Stimulated activated CD8-positive, alpha-beta memory T cell treated with anti-CD3 and anti-CD28 coated beads, Interleukin-12 subunit alpha, Interleukin-12 subunit beta, amount 100 ng/mL, for 24 hours (primary cell): ENCODE measurements around the gene RO60.
A peak's percentile ranks its signal among the peaks of the same experiment; 100 is the strongest.

ENCODE experiments used
- DNase-seq: peaks from one replicate; pipeline ENCODE4 v3.0.0-alpha.2; 2020; ENCODE audit errors: extremely low read depth

The RO60 gene

DNA sequence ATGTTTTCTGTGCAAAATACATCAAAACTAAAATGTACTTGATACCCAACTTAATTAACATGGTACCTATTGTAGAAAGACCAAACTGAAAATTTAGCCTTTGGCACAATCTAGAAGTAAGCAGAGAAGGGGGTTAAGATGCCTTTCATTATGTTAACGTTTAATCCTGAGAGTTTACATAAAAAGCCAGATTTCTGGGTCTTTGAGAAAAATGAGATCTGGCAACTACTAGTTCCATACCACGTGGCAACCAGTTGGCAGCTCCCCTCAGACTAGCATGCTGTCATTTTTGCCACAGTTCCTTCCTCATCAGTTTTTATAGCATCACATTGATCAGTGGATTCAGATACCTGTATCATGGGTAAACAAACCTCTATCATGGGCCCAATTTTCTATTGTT is 1.5 kb downstream of the RO60 start:
- DNase-seq, result no peak

DNA sequence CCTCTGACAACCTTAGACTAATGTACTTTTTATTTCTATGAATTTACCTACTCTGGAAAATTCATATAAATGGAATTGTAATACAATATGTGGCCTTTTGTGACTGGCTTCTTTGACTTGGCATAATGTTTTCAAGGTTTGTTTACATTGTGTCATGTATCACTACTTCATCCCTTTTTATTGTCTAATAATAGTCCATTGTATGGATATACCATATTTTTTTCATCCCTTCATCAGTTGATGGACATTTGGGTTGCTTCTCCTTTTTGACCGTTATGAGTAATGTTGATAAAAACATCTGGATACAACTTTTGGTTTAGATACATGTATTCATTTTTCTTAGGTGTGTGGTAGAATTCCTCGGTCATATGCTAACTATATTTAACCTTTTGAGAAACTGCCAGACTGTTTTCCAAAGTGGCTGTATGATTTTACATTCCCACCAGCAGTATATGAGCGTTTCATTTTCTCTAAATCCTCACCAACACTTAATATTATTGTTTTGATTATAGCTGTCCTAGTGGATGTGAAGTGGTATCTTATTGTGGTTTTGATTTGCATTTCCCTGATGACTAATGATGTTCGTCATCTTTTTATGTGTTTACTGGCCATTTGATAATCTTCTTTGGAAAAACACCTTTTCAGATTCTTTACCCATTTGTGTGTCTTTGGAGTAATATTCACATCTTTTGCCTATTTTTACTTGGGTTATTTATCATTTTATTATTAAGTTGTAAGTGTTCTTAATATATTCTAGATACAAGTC is 3.5 kb downstream of the RO60 start:
- no peak for DNase-seq

DNA sequence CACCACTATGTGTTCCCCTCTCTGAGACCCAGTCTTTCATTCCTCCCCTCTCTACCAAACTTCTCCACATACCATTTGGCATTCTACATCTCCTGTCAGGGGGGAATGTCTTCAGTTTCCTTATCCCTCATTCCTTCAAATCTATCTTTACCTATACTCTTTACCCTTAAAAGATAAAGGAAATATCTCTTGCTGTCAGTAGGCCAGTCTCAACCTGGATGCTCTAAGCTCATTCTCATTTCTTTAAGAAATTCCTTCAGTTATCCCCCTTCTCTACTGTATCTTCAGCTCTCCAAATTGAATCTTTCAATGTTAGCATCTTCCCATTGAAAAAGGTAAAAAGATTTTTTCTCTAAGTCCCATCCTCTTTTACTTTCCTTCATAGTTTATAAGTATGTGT is 6.5 kb downstream of the RO60 start:
- no peak for DNase-seq

GRCh38 chr1:193066606-193067005 is 7.2 kb downstream of the RO60 start:
- DNase-seq, result no peak

GRCh38 chr1:193068013-193068412 is 8.6 kb downstream of the RO60 start:
- no peak for DNase-seq

- DNase-seq, result no peak
Measured at GRCh38 chr1:193069748-193070385, 10.5 kb downstream of the RO60 start.

- DNase-seq, result no peak
Measured at GRCh38 chr1:193070386-193070753, 11.0 kb downstream of the RO60 start.

GRCh38 chr1:193070942-193071341 is 11.5 kb downstream of the RO60 start:
- DNase-seq, result no peak

DNA sequence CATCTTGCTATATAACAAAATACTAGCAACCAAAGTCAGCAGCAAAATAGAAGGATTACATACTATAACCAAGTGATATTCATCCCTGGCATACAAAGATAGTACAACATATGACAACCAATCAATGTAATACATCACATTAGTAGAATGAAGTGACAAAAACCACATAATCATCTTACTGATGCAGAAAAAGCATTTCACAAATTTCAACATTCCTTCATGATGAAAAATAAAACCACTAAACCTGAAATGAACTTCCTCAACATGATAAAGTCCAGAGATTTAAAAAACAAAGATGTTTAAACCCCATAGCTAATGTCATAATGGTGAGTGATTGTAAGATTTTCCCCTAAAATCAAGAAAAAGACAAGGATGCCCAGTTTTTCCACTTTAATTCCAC is 18.6 kb downstream of the RO60 start:
- no peak for DNase-seq

DNA sequence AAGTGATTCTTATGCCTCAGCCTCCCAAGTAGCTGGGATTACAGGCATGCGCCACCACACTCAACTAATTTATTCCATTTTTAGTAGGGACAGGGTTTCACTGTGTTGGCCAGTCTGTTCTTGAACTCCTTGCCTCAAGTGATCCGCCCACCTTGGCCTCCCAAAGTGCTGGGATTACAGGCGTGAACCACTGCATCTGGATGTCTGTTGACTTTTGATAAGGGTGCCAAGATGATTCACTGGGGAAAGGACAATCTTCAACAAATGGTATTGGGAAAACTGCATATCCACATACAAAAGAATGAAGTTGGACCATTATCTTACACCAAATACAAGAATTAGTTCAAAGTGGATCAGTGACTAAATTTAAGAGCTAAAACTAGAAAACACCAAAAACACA is 19.8 kb downstream of the RO60 start:
- no peak for DNase-seq

DNA sequence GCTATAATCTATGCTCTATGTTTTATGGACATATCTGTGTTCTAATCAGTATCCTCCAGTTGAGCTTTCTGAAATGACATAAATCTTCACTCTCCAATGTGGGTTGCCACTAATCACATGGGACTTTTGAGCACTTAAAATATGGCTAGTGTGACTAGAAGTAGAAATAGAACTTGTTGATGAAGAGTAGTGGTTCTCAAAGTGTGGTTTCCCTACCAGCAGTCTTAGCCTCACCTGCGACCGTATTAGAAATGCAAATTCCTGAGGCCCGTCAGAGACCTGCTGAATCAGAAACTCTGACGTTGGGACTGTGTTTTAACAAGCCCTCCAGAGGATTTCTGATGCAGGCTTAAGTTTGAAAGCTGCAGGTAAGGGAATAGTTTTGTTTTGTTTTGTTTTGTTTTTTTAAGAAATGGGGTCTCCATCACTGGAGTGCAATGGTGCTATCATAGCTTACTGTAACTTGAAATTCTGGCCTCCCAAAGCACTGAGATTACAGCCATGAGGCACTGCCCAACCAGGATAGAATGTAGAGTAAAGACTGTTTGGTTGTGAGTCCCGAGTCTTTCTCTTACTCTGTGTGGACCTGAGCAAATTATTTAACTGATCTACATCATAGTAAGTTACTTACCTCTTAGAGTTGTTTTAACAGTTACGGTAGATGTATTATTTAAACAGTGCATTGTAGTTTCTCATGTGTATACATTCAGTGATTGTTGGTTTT is 24.1 kb downstream of the RO60 start:
- no peak for DNase-seq

GRCh38 chr1:193085263-193085662 is 25.9 kb downstream of the RO60 start:
- no peak for DNase-seq

DNA sequence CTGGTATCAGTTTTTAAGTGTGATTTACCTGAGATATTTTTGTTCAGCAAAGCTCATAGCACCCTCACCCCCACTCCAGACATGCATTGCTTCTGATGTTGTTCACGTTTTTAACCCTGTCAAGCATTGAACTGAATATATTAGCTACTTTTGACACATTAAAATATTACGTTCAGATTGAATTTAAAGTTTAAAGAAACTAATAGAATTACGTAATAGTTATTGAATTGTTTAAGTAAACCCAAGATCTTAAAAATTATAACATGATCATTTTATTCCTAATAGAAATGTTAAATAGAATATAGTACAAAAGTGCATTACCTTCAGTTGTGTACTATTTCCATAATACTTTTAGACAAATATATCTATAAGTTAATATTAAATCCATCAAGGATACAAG is 26.9 kb downstream of the RO60 start:
- no peak for DNase-seq

DNA sequence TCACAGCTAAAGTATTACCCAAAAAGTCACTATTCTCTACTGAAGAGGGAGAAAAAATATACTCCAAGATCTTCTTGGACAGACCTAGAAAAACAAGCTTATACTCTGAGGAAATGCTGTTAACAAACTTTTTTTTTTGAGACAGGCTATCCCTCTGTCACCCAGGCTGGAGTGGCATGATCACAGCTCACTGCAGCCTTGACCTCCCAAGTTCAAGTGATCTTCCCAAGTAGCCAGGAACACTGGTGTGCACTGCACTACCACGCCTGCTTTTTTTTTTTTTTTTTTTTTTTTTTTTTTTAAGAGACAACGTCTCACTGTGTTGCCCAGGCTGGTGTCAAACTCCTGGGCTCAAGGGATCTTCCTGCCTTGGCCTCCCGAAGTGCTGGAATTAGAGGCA is 28.5 kb downstream of the RO60 start:
- DNase-seq, result no peak

DNA sequence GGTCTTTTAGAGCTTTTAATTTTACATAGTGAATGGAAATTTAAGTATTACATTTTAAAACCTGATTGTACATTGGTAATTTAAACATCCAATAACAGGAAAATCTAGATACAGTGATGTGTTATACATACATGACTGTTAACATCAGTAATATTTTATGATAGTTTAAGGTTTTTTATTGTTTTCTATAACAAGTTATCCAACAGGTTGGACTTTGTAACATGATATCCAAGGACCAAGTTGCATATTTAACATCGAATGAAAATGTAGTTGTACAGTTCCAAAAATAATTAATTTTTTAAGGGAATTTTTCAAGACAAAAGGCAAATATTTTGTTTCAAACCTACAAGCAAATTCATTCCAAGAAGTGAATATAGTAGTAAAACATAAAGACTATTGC is 31.5 kb downstream of the RO60 start:
- DNase-seq, result no peak

- DNase-seq, result no peak
Measured at GRCh38 chr1:193094112-193094511, 34.7 kb downstream of the RO60 start.

DNA sequence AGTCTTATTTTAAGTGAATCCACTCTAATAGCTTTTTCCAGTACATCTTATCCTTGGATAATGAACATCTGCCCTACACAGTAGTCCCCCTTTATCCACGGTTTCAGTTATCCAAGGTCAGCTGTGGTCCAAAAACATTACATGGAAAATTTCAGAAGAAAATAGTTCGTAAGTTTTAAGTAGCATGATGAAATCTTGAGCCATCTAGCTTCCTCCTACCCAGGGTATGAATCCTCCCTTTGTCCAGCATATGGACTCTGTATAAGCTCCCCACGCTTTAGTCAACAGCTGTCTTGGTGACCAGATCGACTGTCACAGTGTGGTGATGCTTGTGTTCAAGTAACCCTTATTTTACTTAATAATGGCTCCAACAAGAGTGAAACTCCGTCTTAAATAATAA is 43.2 kb downstream of the RO60 start:
- no peak for DNase-seq

- DNase-seq, result no peak
Measured at GRCh38 chr1:193103759-193104501, 44.5 kb downstream of the RO60 start.

DNA sequence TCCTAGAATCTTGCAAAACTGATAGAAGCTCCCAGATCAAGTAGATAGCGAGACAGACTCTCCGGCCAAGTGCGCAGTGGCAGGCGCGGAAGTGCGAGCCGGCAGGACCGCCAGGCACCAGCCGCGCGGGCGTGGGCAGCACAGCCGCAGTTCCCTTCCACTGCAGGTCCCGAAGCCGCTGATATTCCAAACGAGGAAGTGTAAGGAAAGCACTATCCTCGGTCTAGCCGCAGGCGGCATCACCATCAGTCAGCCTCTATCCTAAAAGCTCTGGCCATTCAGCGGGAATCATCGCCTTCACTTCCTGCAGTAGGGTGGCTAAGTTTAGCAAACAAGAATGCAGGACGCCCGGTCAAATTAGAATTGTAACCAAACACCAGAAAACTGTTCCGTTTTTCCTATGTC is 45.1 kb downstream of the RO60 start:
- DNase-seq, result no peak

DNA sequence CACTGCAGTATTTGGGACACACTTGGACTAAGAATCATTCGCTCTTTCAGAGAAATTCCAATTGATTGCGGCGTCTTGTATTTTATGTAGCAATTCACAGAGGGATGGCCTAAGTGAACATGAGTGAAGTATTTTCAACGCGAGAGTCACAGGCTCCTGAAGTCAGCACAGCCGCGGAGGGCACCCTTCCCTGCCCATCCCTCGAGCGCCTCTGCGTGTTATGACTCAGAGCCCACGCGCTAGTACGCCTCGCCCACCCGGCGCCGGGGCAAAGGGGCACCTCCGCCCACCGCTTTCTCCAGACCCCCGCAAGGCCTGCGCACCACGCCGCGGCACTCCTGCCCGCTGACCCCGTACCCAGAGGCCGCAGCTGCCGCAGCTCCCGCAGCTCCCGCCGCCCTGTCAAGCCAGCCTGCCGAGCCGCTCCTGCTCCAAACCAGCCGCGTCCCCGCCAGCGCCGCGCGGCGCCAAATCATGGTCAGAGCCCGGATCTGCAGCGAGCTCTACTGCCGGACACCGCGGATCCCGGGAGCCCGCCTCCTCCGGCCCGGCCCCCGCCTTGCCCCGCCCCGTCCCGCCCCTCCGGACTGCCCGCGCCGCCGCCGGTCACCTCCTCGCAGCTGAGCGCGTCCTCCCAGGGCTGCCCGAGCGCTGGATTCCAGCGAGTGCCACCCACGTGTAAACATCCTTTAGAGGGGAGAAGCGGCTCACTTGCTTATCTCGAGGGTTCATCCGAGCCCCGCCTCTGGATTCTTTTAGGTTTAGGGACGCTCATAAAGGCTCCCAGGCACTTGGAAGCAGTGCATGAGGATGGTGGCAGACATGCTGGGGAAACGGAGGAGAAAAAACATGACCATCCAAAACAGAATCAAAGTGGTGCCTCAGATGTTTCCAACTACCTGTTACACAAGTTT is 45.8 kb downstream of the RO60 start, which contains the start of gene GLRX2:
GLRX2 (minus strand) TSS at position 508 of the 914 bp plus-strand sequence; CDS start at position 476, 32 bp downstream.
- DNase-seq, result peak; percentile 24

DNA sequence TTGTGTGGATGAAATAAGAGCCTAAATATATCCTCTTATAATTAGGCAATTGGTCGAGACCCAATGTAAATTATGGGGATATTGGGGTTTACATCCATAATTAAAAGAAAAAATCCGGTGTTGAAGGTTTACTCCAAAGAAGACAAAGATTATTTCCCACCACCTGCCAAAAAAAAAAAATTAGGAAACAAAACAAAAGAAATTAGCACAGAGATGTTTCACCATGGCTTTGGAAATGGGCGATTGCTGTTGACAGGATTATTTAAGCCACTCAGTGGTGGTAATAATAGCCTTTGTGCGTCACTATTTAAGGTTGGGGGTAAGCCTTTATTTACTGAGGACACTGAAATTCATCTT is 46.4 kb downstream of the RO60 start:
- no peak for DNase-seq
